ENCODE measurements around the gene KIAA0753. TPM values are rescaled to one million over a fixed set of nuclear protein-coding genes. Genes with fewer than 3 reads are reported as not detected.

The KIAA0753 gene
- total and polyA plus RNA-seq, 10 of the 15 experiments (the other 5 are each of a cell fraction or from before 2014, with no cell fraction given) = 2.2 to 15.2 (median 7.7) TPM

- Histone ChIP-seq H3K4me2 (ENCODE audit: control insufficient read depth, insufficient read depth) (no peak overlapping the region), H2AFZ (ENCODE audit: control insufficient read depth, low read depth, low read length) (no peak overlapping the region), H3K27ac (ENCODE audit: control insufficient read depth, insufficient read depth) (no peak overlapping the region), H3K36me3 (ENCODE audit: control insufficient read depth in 2 of 2, insufficient read depth in 2 of 2, low read length in 1 of 2) (peaks cover 0 to 3% of the 10 kb centered on the region in 2 experiments; a peak in 1 of 4 replicates), H4K20me1 (ENCODE audit: control insufficient read depth, insufficient read depth) (no peaks in the 10 kb centered on the region), H3K9ac (ENCODE audit: control insufficient read depth, insufficient read depth, low read length) (no peak overlapping the region), H3K9me3 (replicated peaks; ENCODE audit: control insufficient read depth, insufficient read depth, low read length) (no peaks in the 10 kb centered on the region), H3K27me3 (replicated peaks in 1 of 2; ENCODE audit: control insufficient read depth in 2 of 2, insufficient read depth in 2 of 2, low read length in 1 of 2) (no peaks in the 10 kb centered on the region), H3K4me3 (no peak overlapping the region), H3K4me1 (ENCODE audit: control insufficient read depth, insufficient read depth, low read length) (peaks cover 13% of the 10 kb centered on the region), H3K79me2 (ENCODE audit: control insufficient read depth, insufficient read depth, low read length) (no peaks in the 10 kb centered on the region)
- no TSS peak for BruUV-seq (replicated peaks)
- intact Hi-C loops (cut with micrococcal nuclease; ENCODE audit: unreplicated experiment) (no loop called here), in situ Hi-C loops (cut with MboI) (no loop called here)
- TF ChIP-seq TAF1 (IDR thresholded peaks at IDR 0.05; ENCODE audit: borderline replicate concordance, low read depth, low read length) (no peak), FOXM1 (IDR thresholded peaks at IDR 0.05; ENCODE audit: low read depth, low read length) (no peak), CHD2 (IDR thresholded peaks at IDR 0.05; ENCODE audit: borderline replicate concordance, low read depth, low read length) (no peak), ZNF274 (IDR thresholded peaks at IDR 0.05; ENCODE audit: insufficient read depth, insufficient read length) (no peak), ESRRA (IDR thresholded peaks at IDR 0.05; ENCODE audit: low read length) (no peak), NFXL1 (IDR thresholded peaks at IDR 0.05; ENCODE audit: borderline replicate concordance) (no peak)
- ATAC-seq = no peak
- WGBS (ENCODE audit: insufficient coverage, insufficient replicate concordance, low lambda C conversion rate, missing lambda C conversion rate) = 94% methylated on average over 7 of the region's 7 CpGs
- RAD21 ChIA-PET (ENCODE audit: unreplicated experiment) = no interaction called here
- DNase-seq (ENCODE audit: low read depth, low spot score) = no peak
- POLR2A ChIA-PET = no interaction called here
- SMC1A ChIA-PET (ENCODE audit: uncharacterized antibody, unreplicated experiment) = no interaction called here
- no peak for FAIRE-seq
- CTCF ChIA-PET = no interaction called here
These were observed 64.3 kb downstream of the KIAA0753 start for GRCh38 chr17:6576038-6576785.

- FAIRE-seq (no peak), DNase-seq (ENCODE audit: low read depth, low spot score) (no peak), ATAC-seq (peak; percentile 22; the same call in 1 of the 3 replicates)
- H4K20me1 ChIP-seq (ENCODE audit: control insufficient read depth, insufficient read depth) = no peaks in the 10 kb centered on the region
- in situ Hi-C loops (cut with MboI) (no loop called here), intact Hi-C loops (cut with micrococcal nuclease; ENCODE audit: unreplicated experiment) (no loop called here)
- H3K36me3 ChIP-seq (ENCODE audit: control insufficient read depth in 2 of 2, insufficient read depth in 2 of 2, low read length in 1 of 2) = peaks cover 0 to 3% of the 10 kb centered on the region in 2 experiments; a peak in 1 of 4 replicates
- H3K27me3 ChIP-seq (replicated peaks in 1 of 2; ENCODE audit: control insufficient read depth in 2 of 2, insufficient read depth in 2 of 2, low read length in 1 of 2) = no peaks in the 10 kb centered on the region
- TF ChIP-seq HDGF (IDR thresholded peaks at IDR 0.05) (no peak), IKZF2 (IDR thresholded peaks at IDR 0.05) (0 out of 4 replicates have a peak, but pooled peaks of 1 of the 2 experiments have one; percentile 4), SPI1 (IDR thresholded peaks at IDR 0.05; ENCODE audit: borderline replicate concordance, insufficient read depth, low read depth, low read length) (no peak), DPF2 (IDR thresholded peaks at IDR 0.05) (peak; percentile 5; the same call in 1 of the 2 replicates), ASH2L (IDR thresholded peaks at IDR 0.05; ENCODE audit: borderline replicate concordance, low read depth) (no peak), RELB (IDR thresholded peaks at IDR 0.05; ENCODE audit: low read depth) (no peak)
- ChIA-PET RAD21 (ENCODE audit: unreplicated experiment) (no interaction called here), CTCF (no interaction called here), SMC1A (ENCODE audit: uncharacterized antibody, unreplicated experiment) (interaction anchor here (1.1 kb wide), 1 partner anchor 26 kb away, joined by 3 read pairs; no protein-coding TSS in a partner anchor), POLR2A (no interaction called here)
- H3K27ac ChIP-seq (ENCODE audit: control insufficient read depth, insufficient read depth) = 0 out of 2 replicates have a peak overlapping the region, but pooled peaks have one; percentile 5
- WGBS (ENCODE audit: insufficient coverage, insufficient replicate concordance, low lambda C conversion rate, missing lambda C conversion rate) = 45% methylated on average over 5 of the region's 5 CpGs
- H3K4me1 ChIP-seq (ENCODE audit: control insufficient read depth, insufficient read depth, low read length) = peaks cover 13% of the 10 kb centered on the region
- no peaks in the 10 kb centered on the region for H3K9me3 ChIP-seq (replicated peaks; ENCODE audit: control insufficient read depth, insufficient read depth, low read length)
- H3K4me3 ChIP-seq = no peak overlapping the region
- no peak overlapping the region for H3K9ac ChIP-seq (ENCODE audit: control insufficient read depth, insufficient read depth, low read length)
- no TSS peak for BruUV-seq (replicated peaks)
- H2AFZ ChIP-seq (ENCODE audit: control insufficient read depth, low read depth, low read length) = no peak overlapping the region
- H3K4me2 ChIP-seq (ENCODE audit: control insufficient read depth, insufficient read depth) = peak overlapping the region; percentile 68
- H3K79me2 ChIP-seq (ENCODE audit: control insufficient read depth, insufficient read depth, low read length) = no peaks in the 10 kb centered on the region
These were observed 64.9 kb downstream of the KIAA0753 start for GRCh38 chr17:6575596-6575988.
